ENCODE measurements around the gene MEAK7.

The MEAK7 gene

GRCh38 chr16:84509032-84509950, 4.8 kb upstream of the MEAK7 start:
- DNase-seq = no peak

GRCh38 chr16:84508502-84508901, 4.0 kb upstream of the MEAK7 start:
- DNase-seq = no peak

- DNase-seq = no peak
Measured at GRCh38 chr16:84507011-84507982, 2.8 kb upstream of the MEAK7 start.

- no peak for DNase-seq
Measured at GRCh38 chr16:84505249-84506187, 1.1 kb upstream of the MEAK7 start.

- DNase-seq = no peak
Measured at GRCh38 chr16:84503751-84504395, 586 bp downstream of the MEAK7 start.

- no peak for DNase-seq
Measured at GRCh38 chr16:84502581-84502980, 1.9 kb downstream of the MEAK7 start.

- DNase-seq = no peak
Measured at GRCh38 chr16:84502075-84502474, 2.4 kb downstream of the MEAK7 start.

GRCh38 chr16:84501077-84501735, 3.3 kb downstream of the MEAK7 start:
- DNase-seq = no peak

- no peak for DNase-seq
Measured at GRCh38 chr16:84500531-84500930, 3.9 kb downstream of the MEAK7 start.

- DNase-seq = no peak
Measured at GRCh38 chr16:84499638-84500037, 4.8 kb downstream of the MEAK7 start.

GRCh38 chr16:84498859-84499620, 5.4 kb downstream of the MEAK7 start:
- DNase-seq = no peak

GRCh38 chr16:84498223-84498610, 6.2 kb downstream of the MEAK7 start:
- DNase-seq = no peak

GRCh38 chr16:84497418-84498222, 6.8 kb downstream of the MEAK7 start:
- DNase-seq = no peak

GRCh38 chr16:84496991-84497390, 7.5 kb downstream of the MEAK7 start:
- DNase-seq = no peak

- no peak for DNase-seq
Measured at GRCh38 chr16:84495506-84495905, 9.0 kb downstream of the MEAK7 start.

- no peak for DNase-seq
Measured at GRCh38 chr16:84489131-84489530, 15.3 kb downstream of the MEAK7 start.

- no peak for DNase-seq
Measured at GRCh38 chr16:84487358-84487757, 17.1 kb downstream of the MEAK7 start.

GRCh38 chr16:84486551-84487235, 17.8 kb downstream of the MEAK7 start:
- DNase-seq = no peak

GRCh38 chr16:84486126-84486525, 18.3 kb downstream of the MEAK7 start:
- no peak for DNase-seq
